Osteocyte (in vitro differentiated cells): Measurements from ENCODE around the gene TNPO1. TPM values are rescaled to one million over a fixed set of nuclear protein-coding genes. Genes with fewer than 3 reads are reported as not detected.

Experiments used
- DNase-seq: peaks from one replicate; pipeline ENCODE4 v3.0.0; 2021; ENCODE audit warnings: mixed read lengths; ENCODE audit not compliant: unreplicated experiment; ENCODE audit errors: extremely low spot score
- H3K27ac Mint-ChIP-seq: one replicate; pipeline ENCODE4 v1.8.0; 2021; ENCODE audit warnings: mild to moderate bottlenecking, mixed read lengths; ENCODE audit not compliant: unreplicated experiment
- H3K27me3 Mint-ChIP-seq: one replicate; pipeline ENCODE4 v1.8.0; 2021; ENCODE audit warnings: mixed read lengths; ENCODE audit not compliant: unreplicated experiment
- H3K36me3 Mint-ChIP-seq: one replicate; pipeline ENCODE4 v1.8.0; 2021; ENCODE audit warnings: mixed read lengths; ENCODE audit not compliant: unreplicated experiment
- H3K4me1 Mint-ChIP-seq: one replicate; pipeline ENCODE4 v1.8.0; 2021; ENCODE audit warnings: mixed read lengths; ENCODE audit not compliant: unreplicated experiment
- H3K4me3 Mint-ChIP-seq: one replicate; pipeline ENCODE4 v1.8.0; 2021; ENCODE audit warnings: mild to moderate bottlenecking, moderate library complexity, mixed read lengths; ENCODE audit not compliant: unreplicated experiment
- H3K9me3 Mint-ChIP-seq: one replicate; pipeline ENCODE4 v1.8.0; 2021; ENCODE audit warnings: mixed read lengths; ENCODE audit not compliant: unreplicated experiment
- CTCF ChIP-seq: fragments of 200-600 bp; sonication (generic); IDR thresholded peaks from 2 replicates; pipeline ENCODE4 v1.5.0; 2021; ENCODE audit warnings: antibody characterized with exemption, mild to moderate bottlenecking, moderate library complexity
- total RNA-seq: library from RNA; stranded (reverse); gene quantifications from 2 replicates; pipeline ENCODE4 v1.2.1, GENCODE V29; 2021

The TNPO1 gene
- total RNA-seq, 1 donor from 2014 or later: 160 TPM

- Mint-ChIP-seq H3K9me3 (no peaks in the 10 kb centered on the region), H3K4me3 (peak overlapping the region; percentile 93), H3K27me3 (no peaks in the 10 kb centered on the region), H3K36me3 (peaks cover 23% of the 10 kb centered on the region), H3K27ac (peak overlapping the region; percentile 92), H3K4me1 (peaks cover 70% of the 10 kb centered on the region)
- DNase-seq: no peak
- no peak for TF ChIP-seq CTCF
Measured at GRCh38 chr5:72849546-72849945, 33.1 kb downstream of the TNPO1 start.

GRCh38 chr5:72850113-72850512 is 33.7 kb downstream of the TNPO1 start:
- no peak for TF ChIP-seq CTCF
- no peaks in the 10 kb centered on the region for H3K27me3 Mint-ChIP-seq
- H3K27ac Mint-ChIP-seq: peak overlapping the region; percentile 67
- H3K4me3 Mint-ChIP-seq: peak overlapping the region; percentile 93
- H3K4me1 Mint-ChIP-seq: peaks cover 67% of the 10 kb centered on the region
- DNase-seq: no peak
- peaks cover 26% of the 10 kb centered on the region for H3K36me3 Mint-ChIP-seq
- H3K9me3 Mint-ChIP-seq: no peaks in the 10 kb centered on the region

DNA sequence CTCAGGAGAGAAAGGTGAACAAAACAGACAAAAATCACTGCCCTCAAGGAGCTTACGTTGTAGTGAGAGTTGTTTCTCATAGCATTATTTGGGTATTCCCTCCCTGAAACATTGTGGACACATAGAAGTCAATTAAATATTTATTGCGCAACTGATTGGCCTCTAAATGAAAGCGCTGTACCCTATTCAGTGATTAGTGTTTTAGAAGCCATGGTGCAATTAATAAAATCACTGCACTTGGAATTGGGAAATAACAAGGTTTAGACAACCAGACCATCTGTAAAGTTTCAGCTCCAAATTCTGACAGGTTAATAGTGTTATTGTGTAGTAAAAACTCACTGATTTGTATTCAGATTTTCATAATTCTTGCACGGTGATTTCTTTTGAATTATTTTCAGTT is 35.9 kb downstream of the TNPO1 start:
- H3K9me3 Mint-ChIP-seq: no peaks in the 10 kb centered on the region
- H3K27ac Mint-ChIP-seq: no peak overlapping the region
- peaks cover 36% of the 10 kb centered on the region for H3K36me3 Mint-ChIP-seq
- DNase-seq: no peak
- no peak for TF ChIP-seq CTCF
- H3K4me1 Mint-ChIP-seq: peaks cover 54% of the 10 kb centered on the region
- H3K4me3 Mint-ChIP-seq: no peak overlapping the region
- H3K27me3 Mint-ChIP-seq: no peaks in the 10 kb centered on the region

DNA sequence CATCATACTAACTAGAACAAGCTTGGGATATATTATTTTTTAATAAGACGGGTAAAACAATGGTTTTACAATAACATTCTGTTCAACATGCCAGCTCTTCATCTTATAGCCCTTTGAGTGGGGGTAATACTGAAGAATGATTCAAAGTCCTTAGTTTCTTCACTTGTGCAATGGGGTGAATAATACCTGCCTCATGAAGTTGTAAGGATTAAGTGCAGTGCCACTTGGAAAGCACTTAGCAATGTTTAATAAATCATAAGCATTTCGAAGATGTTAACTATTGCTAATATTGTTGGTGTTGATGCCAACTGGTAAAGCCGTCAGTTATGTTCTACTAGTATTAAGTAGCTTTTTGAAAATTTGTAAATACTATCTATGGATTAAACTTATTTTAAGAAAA is 38.0 kb downstream of the TNPO1 start:
- DNase-seq: no peak
- Mint-ChIP-seq H3K36me3 (peaks cover 43% of the 10 kb centered on the region), H3K27me3 (no peaks in the 10 kb centered on the region), H3K4me1 (peaks cover 49% of the 10 kb centered on the region), H3K9me3 (no peaks in the 10 kb centered on the region), H3K4me3 (no peak overlapping the region), H3K27ac (peak overlapping the region; percentile 64)
- no peak for TF ChIP-seq CTCF

- peaks cover 48% of the 10 kb centered on the region for H3K4me1 Mint-ChIP-seq
- peaks cover 53% of the 10 kb centered on the region for H3K36me3 Mint-ChIP-seq
- H3K27ac Mint-ChIP-seq: no peak overlapping the region
- H3K27me3 Mint-ChIP-seq: no peaks in the 10 kb centered on the region
- DNase-seq: no peak
- H3K4me3 Mint-ChIP-seq: no peak overlapping the region
- TF ChIP-seq CTCF: no peak
- H3K9me3 Mint-ChIP-seq: no peaks in the 10 kb centered on the region
Measured at GRCh38 chr5:72855821-72856220, 39.4 kb downstream of the TNPO1 start.
